Left lung (tissue), 10 donors: ENCODE measurements around the gene MEAK7. TPM values are rescaled to one million over a fixed set of nuclear protein-coding genes. Genes with fewer than 3 reads are reported as not detected.
"Not testable (repeated sequence)": the region's sequence is repeated elsewhere in the genome, so short reads cannot be mapped to it uniquely, and the experiment has no call there.

Experiments used
- ATAC-seq: fragments of 200-7000 bp; cut with Tn5 transposase; one replicate; pipeline ENCODE4 v1.9.1; 2020; ENCODE audit warnings: moderate library complexity
- DNase-seq, 4 donors: peaks; one replicate each; pipeline ENCODE4 v3.0.0-alpha.2; 2013 to 2020
- H3K27ac ChIP-seq, 2 donors: fragments of 200-600 bp; sonication (generic) in 1 of 2; one replicate each; pipeline versions ENCODE4 v1.5.0 to v1.8.0; 2020 to 2021
- H3K27me3 ChIP-seq, 2 donors: fragments of 200-600 bp; sonication (generic) in 1 of 2; one replicate each; pipeline versions ENCODE4 v1.5.0 to v1.8.0; 2020 to 2021
- H3K36me3 ChIP-seq, 2 donors: fragments of 200-600 bp; sonication (generic) in 1 of 2; one replicate each; pipeline versions ENCODE4 v1.5.0 to v1.8.0; 2020 to 2021
- H3K4me1 ChIP-seq, 2 donors: fragments of 200-600 bp; one replicate each; pipeline ENCODE4 v1.8.0; 2021
- H3K4me3 ChIP-seq, 2 donors: fragments of 200-600 bp; sonication (generic) in 1 of 2; one replicate each; pipeline versions ENCODE4 v1.5.0 to v1.8.0; 2020 to 2021; ENCODE audit warnings: mild to moderate bottlenecking in 1 of 2
- H3K9me3 ChIP-seq, 2 donors: fragments of 200-600 bp; sonication (generic) in 1 of 2; one replicate each; pipeline versions ENCODE4 v1.5.0 to v1.8.0; 2020 to 2021
- CTCF ChIP-seq, 2 donors: fragments of 200-600 bp; sonication (generic) in 1 of 2; IDR thresholded peaks; one replicate each; pipeline versions ENCODE4 v1.5.0 to v1.8.0; 2021; ENCODE audit warnings: antibody characterized with exemption in 2 of 2
- intact Hi-C, 2 donors: fragments of 100-400 bp; cut with DNase I; formaldehyde crosslinking; loops; one replicate each; pipeline versions ENCODE4 v1.11.2 to v1.14.2; 2022
- polyA plus RNA-seq, 6 donors: library from polyadenylated mRNA; unstranded; fragments of 120-200 nt; gene quantifications; one replicate each; pipeline ENCODE4 v1.2.1, GENCODE V29; 2013; ENCODE audit not compliant: insufficient read length in 6 of 6
- total RNA-seq, 2 donors: library from RNA; stranded (reverse); fragmentation: NEBNext Ultra II Directional; extraction: Animal tissue kit (Norgen Biotek cat#: 25700); gene quantifications; one replicate each; pipeline ENCODE4 v1.2.1, GENCODE V29; 2021
- donor health status: DM: no; HTN: yes; CAD: no.
- donor health status: DM: no; HTN: no; CAD: no.

MEAK7 gene
- total and polyA plus RNA-seq, 8 donors, result 13.1 to 22.3 (median 20.3) TPM

- DNase-seq (no peak), ATAC-seq (no peak)
- intact Hi-C loops, result loop anchor here in 1 of 2 donors (10.0 kb wide), 1 partner anchor 203 kb away; no protein-coding TSS in a partner anchor
- Histone ChIP-seq H3K9me3 (no peaks in the 10 kb centered on the region), H3K27ac (no peak overlapping the region), H3K4me3 (no peak overlapping the region), H3K27me3 (no peaks in the 10 kb centered on the region), H3K36me3 (no peaks in the 10 kb centered on the region), H3K4me1 (peaks cover 0 to 4% of the 10 kb centered on the region in 2 donors)
- no peak for TF ChIP-seq CTCF (IDR thresholded peaks at IDR 0.05)
These were observed 17.0 kb upstream of the MEAK7 start for GRCh38 chr16:84521497-84521770.

- TF ChIP-seq CTCF (IDR thresholded peaks at IDR 0.05), result no peak
- intact Hi-C loops, result loop anchor here in 1 of 2 donors (10.0 kb wide), 1 partner anchor 204 kb away; no protein-coding TSS in a partner anchor
- no peaks in the 10 kb centered on the region for H3K27me3 ChIP-seq
- no peaks in the 10 kb centered on the region for H3K9me3 ChIP-seq
- ATAC-seq (peak; percentile 85), DNase-seq (peak in 1 of 4 donors; percentile 72)
- no peaks in the 10 kb centered on the region for H3K36me3 ChIP-seq
- no peak overlapping the region for H3K27ac ChIP-seq
- H3K4me3 ChIP-seq, result no peak overlapping the region
- H3K4me1 ChIP-seq, result peaks cover 0 to under 1% of the 10 kb centered on the region in 2 donors
These were observed 16.5 kb upstream of the MEAK7 start for GRCh38 chr16:84520725-84521496.

- intact Hi-C loops, result loop anchor here in 1 of 2 donors (10.0 kb wide), 1 partner anchor 205 kb away; no protein-coding TSS in a partner anchor
These were observed 15.4 kb upstream of the MEAK7 start for GRCh38 chr16:84519855-84520254.

GRCh38 chr16:84518804-84519341 is 14.4 kb upstream of the MEAK7 start:
- peaks cover 0 to 19% of the 10 kb centered on the region in 2 donors for H3K4me1 ChIP-seq
- no peak overlapping the region for H3K4me3 ChIP-seq
- H3K9me3 ChIP-seq, result no peaks in the 10 kb centered on the region
- intact Hi-C loops, result no loop called here
- no peaks in the 10 kb centered on the region for H3K27me3 ChIP-seq
- DNase-seq (no peak), ATAC-seq (no peak)
- no peak overlapping the region for H3K27ac ChIP-seq
- H3K36me3 ChIP-seq, result no peaks in the 10 kb centered on the region
- no peak for TF ChIP-seq CTCF (IDR thresholded peaks at IDR 0.05)

More at GRCh38 chr16:84519855-84520254, 15.4 kb upstream of the MEAK7 start:
- Histone ChIP-seq H3K9me3 (no peaks in the 10 kb centered on the region), H3K36me3 (no peaks in the 10 kb centered on the region), H3K27ac (no peak overlapping the region), H3K27me3 (no peaks in the 10 kb centered on the region), H3K4me1 (peaks cover 0 to 11% of the 10 kb centered on the region in 2 donors), H3K4me3 (no peak overlapping the region)
- TF ChIP-seq CTCF (IDR thresholded peaks at IDR 0.05), result no peak
- no peak for DNase-seq
- no peak for ATAC-seq

- intact Hi-C loops, H3K9me3 ChIP-seq, H3K36me3 ChIP-seq, DNase-seq, H3K4me3 ChIP-seq, H3K27ac ChIP-seq, ATAC-seq, H3K27me3 ChIP-seq: not testable (repeated sequence)
- H3K4me1 ChIP-seq, result peaks cover 0 to 19% of the 10 kb centered on the region in 2 donors
These were observed 13.8 kb upstream of the MEAK7 start for GRCh38 chr16:84518220-84518619.
